Right renal pelvis (tissue), 4 donors: ENCODE measurements around the gene SYTL1. TPM values are rescaled to one million over a fixed set of nuclear protein-coding genes. Genes with fewer than 3 reads are reported as not detected.

Experiments
- DNase-seq, 4 donors: peaks; one replicate each; pipeline ENCODE4 v3.0.0-alpha.2; 2013; ENCODE audit warnings: low read depth in 4 of 4, low spot score in 3 of 4, missing footprints in 1 of 4
- polyA plus RNA-seq, 4 donors: library from polyadenylated mRNA; unstranded; fragments of 120-200 nt; gene quantifications; one replicate each; pipeline ENCODE4 v1.2.1, GENCODE V29; 2013; ENCODE audit not compliant: insufficient read length in 4 of 4

SYTL1 gene, protein sequence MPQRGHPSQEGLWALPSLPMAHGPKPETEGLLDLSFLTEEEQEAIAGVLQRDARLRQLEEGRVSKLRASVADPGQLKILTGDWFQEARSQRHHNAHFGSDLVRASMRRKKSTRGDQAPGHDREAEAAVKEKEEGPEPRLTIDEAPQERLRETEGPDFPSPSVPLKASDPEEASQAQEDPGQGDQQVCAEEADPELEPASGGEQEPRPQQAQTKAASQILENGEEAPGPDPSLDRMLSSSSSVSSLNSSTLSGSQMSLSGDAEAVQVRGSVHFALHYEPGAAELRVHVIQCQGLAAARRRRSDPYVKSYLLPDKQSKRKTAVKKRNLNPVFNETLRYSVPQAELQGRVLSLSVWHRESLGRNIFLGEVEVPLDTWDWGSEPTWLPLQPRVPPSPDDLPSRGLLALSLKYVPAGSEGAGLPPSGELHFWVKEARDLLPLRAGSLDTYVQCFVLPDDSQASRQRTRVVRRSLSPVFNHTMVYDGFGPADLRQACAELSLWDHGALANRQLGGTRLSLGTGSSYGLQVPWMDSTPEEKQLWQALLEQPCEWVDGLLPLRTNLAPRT
- polyA plus RNA-seq: 10 to 100 TPM in 2 of 4 donors, 1 to 10 TPM in 2; 8.2 to 16.0 (median 10.5) TPM

DNA sequence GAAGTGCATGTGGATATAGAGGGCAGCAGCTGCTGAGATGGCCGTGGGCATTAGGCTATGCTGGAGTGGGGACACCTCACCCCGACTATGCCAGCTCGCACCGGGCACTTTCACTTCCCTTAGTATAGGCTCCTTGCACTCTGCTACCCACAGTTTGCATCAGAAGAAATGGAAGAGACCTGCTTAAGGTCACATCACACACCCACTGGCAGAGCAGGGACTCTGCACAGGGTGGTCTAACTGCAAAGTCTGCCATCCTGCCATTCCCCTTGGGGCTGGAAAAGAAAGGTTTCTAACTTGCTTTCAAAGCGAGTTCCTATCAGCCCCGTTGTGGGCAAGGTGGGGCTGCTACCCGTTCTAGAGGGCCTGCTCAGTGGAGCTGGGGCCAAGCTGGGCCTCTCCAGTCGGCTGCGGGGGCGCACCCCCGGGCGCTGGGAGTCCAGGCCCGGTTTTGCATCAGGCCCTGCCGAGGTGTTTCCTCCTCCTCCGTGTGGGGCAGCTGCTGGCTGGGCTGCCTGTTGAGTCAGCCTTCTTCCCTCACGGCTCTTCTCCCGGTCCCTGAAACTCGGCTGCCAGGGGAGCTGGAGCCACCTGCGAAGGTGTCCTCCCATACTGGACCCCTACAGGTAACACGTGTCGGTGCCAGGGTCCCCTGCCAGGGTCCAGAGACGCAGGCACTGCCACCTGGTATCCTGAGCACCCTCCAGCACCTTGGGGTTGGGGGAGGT is at the start of gene SYTL1:
Gene SYTL1 (plus strand): TSS at position 498 of the 728 bp plus-strand sequence. CDS start 3,313 bp downstream, outside the sequence.
- no peak for DNase-seq

DNA sequence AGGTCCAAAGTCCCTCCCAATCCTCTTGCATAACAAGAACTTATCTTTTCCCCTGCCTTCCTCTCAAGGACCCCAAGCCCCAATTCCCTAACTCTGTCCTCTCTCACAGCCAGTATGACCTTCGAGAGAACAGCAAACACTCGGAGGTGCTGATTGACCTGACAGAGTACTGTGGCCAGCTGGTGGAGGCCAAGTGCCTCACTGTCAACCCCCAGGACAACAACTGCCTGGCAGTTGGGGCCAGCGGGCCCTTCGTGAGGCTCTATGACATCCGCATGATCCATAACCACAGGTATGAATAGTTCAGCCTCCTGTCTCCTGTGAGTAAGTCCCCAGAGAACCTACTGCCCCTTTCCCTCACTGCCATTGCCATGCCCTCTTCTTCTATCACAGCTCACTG is 49.7 kb upstream of the SYTL1 start:
- no peak for DNase-seq

DNA sequence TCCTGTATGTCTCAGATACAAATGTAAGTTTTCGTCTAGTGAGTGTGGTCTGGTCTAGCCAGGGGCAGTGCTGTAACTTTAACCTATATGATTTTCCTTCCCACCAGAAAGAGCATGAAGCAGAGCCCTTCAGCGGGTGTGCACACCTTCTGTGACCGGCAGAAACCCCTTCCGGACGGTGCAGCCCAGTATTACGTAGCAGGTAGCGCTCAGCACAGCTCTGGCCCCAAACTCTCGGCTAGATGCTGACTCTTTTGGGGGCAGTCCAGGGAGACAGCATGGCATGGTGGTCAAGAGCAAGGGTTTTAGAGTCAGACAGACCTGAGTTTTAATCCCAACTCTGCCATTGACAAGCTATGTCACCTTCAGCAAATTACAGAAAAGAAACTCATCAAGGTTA is 47.9 kb upstream of the SYTL1 start:
- DNase-seq: no peak

DNA sequence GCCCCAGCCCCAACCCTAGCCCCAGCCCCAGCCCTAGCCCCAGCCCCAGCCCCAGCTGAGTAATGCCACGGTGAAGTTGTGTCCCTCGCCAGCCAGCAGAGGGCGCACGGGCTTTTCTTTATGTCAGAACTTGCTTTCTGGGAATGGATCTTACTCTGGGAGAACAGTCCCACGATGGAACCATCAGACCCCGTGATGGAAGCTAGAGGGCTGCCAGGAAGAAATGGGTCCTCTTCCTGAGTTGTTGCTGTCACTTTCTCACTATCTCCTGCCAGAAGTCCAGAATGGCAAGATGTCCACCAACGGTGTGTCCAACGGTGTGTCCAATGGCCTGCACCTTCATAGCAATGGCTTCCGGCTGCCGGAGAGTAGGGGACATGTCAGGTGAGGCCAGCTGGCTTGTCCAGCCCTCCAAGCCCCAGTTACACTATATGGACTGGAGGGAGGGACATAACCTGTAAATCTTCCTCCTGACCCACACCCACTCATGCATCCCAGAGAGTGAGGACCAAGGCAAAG is 45.0 kb upstream of the SYTL1 start:
- no peak for DNase-seq

DNA sequence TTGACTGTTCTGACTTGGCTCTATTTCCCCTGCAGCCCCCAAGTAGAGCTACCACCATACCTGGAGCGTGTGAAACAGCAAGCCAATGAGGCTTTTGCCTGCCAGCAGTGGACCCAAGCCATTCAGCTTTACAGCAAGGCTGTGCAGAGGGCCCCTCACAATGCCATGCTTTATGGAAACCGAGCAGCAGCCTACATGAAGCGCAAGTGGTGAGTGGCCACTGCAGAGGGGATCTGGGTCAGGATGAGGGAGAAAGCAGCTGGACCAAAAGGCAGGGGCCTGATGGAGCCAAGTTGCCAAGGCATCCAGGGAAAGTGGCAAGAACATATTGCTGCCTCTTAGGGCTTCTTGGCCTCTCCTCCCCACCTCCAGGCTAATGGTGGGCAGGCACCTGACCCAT is 43.9 kb upstream of the SYTL1 start:
- DNase-seq: no peak

DNA sequence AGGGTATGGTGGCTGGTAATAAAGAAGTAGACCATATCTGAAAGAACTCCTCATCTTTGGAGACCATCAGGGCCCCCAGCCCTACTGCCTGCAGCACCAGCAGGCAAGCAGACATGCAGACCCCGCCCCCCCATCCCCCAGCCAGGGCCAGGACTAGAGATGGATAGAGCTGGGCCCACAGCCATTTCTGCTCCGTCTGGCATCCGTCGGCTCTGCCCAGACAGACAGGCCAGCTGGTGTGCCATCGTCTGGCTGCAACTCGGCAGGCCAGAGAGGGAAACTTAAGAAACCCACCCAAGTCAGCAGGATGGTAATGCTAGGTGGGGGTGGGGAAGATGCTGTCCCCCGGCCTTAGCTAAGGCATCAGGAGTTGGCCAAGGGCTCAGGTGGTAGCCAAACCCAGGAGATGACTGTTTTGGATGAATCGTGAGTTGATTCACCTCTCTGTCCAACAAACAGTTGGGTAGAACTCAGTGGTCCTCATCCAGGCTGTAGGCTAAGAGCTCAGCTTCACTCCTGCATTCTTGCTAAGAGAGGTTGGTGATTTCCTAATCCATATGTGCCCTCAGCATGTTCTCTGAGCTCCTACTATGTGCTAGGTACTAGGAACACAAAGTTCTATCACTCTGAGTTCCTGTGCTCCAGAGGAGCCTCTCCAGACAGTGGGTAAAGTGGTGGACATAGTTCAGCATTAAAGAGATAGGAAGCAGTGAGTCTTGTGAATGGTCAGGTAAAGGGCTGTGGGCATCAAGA is 43.0 kb upstream of the SYTL1 start:
- DNase-seq: no peak

DNA sequence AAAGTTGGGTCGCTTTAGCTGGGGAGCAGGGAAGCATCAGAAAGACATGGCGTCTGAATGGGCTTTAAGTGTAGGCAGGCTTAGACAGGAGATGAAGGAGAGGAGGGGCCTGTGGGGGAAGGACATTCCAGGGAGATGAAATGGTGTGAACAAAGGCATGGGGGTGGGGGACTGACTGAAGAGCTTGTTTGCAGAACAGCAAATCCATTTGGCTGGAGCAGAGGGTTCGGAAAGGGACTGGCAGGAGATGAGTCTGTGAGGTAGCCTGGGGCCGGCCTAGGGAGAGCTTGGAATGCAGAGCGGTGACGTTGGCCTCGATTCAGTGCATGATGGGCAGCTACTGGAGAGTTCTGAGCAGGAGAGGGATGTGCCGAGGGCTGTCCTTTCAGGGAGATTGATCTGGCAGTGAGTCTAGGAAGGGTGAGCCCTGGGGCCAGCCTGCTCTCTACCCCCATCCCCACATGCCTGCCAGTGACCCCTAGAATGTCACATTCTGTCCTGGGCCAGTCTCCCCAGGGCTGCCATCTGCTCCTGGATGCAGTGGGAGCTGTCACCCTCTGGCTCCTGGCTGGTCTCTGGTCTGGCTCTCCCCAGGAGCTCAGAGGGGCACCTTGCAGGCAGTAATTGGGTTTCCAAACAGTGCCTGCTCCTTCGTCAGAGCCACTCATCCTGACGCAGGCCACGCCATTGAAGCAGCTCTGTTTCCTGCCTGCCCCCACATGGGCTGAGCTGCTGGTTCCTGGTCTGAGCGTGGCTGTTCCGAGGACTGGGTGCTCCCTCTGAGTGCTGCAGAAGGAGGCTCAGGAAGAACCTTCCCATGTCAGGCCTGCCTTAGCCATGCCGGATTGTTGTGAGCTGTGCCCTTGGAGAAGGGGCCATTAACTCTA is 42.2 kb upstream of the SYTL1 start:
- DNase-seq: no peak

DNA sequence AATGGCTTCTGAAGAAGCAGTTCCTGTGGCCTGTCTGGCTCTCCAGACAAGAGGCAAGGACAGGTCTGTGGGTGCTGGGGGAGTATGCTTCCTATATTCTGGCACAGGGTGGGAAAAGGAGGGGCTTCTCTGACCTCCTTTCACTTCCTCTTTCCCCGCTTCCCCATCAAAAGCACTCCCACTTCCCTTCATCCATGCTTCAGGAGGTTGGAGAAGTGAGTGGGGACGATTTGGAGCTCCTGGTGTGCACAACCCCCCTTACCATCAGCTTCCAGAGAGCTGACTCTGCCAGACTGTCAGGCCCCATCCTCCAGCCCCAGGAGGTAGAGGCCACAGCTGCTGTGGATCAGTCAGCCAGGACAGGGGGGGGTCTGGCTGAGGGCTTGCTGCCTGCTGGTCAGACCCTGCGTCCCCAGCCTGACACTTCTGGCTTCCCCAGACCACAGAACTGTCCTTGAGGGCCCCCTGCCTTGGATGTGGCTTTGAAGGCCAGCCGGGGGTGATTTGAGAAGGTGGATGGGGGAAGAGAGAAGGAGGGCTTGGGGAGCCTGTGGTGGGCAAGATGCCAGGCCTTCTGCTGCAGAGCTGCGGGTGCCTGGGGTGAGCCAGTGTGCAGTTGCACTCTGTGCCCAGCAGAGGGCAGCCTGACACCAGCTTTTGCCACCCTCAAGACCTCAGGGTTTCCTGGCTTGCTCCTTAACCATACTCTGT is 41.3 kb upstream of the SYTL1 start:
- DNase-seq: peak; percentile 80 to 89 (median 83)

DNA sequence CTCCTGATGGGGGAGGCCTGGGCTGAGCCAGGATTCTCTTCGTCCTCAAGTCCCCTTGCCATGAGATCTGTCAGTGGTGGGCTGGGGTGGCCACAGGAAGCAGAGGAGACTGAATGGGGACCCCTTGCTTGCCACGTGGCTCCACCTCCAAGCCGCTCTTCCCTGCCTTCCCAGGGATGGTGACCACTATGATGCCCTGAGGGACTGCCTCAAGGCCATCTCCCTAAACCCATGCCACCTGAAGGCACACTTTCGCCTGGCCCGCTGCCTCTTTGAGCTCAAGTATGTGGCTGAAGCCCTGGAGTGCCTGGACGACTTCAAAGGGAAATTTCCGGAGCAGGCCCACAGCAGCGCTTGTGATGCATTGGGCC is 40.8 kb upstream of the SYTL1 start:
- no peak for DNase-seq

DNA sequence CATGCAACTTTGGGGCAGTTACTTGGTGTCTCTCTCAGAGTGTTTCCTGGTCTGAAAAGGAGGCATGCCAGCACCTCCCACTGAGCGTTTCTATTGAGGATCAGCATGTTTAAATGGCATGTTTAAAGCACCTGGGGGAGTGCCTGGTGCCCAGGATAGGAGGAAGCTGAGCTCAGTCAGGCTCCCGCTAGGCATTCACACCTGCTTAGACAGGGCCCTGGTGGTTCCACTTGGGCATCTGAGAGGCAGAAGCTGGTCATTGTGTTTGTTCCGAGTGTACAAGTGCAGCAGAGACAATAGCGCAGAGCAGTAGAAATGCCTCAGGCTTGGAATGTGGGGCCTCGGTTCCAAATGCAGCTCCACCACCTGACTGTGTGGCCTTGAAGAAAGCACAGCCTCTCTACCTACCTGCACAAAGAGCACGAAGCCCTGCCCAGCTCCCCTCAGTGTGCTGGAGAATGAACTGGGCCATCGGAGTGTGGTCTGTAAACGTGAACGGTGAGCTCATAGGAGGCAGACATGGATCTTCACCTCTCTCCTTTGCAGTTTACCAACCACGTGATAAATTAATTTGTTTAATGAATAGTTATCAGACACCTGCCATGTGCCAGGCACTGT is 40.1 kb upstream of the SYTL1 start:
- no peak for DNase-seq

DNA sequence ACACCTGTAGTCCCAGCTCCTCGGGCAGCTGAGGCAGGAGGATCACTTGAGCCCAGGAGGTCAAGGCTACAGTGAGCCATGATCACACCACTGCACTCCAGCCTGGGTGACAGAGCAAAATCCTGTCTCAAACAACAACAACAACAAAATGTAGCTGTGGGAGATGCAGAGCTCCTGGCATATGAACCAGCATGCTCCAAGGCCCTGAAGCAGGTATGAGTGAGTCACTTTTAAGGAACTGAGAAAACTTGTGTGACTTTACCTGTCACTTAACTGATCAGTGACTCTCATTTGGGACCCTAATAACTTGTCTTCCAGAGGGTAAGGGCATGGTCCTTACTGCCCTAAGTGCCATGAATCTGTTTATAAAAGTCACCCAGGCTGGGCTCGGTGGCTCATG is 39.2 kb upstream of the SYTL1 start:
- no peak for DNase-seq

DNA sequence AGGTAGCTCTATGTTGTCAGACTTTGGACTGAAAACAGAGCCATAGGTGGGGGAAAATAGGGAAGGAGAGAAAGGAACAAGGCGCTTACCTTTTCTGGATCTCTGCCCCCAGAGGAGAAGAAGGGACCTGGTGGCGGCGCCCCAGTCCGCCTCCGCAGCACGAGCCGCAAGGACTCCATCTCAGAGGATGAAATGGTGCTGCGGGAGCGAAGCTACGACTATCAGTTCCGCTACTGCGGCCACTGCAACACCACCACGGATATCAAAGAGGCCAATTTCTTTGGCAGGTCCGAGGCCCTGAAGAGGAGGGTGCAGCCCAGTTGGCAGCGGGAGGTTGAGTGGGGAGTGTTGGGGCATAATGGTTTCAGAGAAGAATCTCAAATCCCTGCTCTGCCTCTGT is 38.3 kb upstream of the SYTL1 start:
- no peak for DNase-seq

DNA sequence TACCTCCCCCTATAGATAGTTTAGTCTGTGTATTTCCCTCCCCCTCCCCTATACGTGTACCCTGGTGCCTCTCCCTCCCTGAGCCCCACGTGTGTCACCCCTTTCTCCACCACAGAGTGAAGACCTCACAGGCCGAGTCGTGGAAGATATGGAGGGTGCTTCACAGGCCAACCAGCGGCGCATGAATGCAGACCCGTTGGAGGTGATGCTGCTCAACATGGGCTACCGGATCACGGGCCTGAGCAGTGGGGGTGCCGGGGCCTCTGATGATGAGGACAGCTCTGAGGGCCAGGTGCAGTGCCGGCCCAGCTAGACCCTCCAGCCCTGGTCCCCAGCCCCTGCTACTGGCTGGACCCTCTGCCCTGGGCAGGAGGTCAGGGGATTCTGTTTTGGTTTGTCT is 35.8 kb upstream of the SYTL1 start:
- DNase-seq: no peak

DNA sequence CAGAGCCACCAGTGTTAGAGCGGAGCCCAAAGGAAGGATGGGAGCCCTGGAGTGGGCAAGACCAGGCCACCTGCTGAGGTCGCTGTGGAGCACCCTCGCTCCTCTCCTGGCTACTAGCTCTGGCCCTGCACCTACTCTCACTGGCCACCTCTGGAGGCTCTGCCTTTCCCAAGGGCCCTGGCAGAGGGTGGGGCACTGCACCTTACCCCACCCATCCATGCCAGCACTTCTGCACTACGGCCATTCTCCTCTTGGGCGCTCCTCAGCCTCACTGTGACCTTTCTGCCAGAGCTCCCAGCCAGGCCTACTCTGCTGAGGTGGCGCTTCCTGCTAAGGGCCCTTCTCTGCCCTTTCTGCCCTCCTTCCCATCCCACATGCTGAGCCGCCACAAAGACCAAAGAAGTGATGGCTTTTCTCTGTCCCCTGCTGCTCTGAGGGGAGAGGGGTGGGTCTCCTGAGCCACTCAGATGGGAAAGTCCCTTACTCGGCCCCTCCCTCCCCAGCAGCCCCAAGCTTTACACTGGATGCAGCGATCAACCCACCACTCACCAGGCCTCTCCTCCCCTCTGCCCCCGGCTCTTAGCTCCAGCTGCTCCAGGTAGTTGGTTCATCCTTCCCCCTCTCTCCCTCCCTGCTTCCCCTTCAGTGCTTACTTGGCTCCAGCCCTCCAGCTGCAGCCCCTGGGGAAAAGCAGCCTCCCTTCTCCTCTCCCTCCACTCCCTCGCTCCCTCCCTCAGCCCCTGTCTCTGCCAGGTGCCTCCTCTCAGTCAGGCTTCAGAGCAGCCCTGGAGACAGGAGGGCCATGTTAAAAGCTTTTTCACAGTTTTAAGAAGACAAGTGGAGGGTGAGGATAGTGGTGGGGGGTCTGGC is 34.7 kb upstream of the SYTL1 start:
- peak in 1 of 4 donors; percentile 33 for DNase-seq

DNA sequence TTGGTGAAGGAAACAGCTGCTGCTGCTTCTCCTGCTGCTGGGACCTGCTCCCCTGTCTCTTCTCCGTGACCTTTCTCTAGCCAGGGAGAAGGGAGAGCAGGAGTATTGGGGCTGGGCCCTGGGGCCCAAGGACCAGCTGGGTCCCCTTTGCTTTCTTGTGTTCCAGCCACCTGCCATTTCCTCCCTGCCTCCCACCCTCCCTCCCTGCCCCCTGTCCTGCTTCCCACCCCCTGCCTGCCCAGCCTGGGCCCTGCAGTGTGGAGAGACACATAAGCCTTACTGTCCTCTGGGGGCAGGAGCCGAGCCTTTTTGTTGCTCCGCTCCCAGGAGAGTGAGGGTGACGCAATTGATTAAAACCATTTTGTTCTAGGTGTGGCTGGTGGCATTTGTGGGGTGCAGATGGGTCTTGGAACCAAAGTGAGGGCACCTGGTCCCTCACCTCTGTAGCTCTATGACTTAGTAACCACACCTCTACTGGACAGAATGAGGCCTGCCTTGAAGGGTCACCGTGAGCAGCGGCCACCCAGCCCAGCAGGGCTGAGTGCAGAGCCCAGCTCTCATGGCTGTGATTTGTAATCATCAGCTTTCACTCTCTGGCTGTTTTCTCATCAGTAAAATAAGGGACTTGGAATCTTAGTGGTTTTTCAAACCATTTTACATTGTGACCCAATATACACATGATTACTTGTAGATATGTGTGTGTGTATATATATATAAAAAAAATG is 33.8 kb upstream of the SYTL1 start:
- no peak for DNase-seq

DNA sequence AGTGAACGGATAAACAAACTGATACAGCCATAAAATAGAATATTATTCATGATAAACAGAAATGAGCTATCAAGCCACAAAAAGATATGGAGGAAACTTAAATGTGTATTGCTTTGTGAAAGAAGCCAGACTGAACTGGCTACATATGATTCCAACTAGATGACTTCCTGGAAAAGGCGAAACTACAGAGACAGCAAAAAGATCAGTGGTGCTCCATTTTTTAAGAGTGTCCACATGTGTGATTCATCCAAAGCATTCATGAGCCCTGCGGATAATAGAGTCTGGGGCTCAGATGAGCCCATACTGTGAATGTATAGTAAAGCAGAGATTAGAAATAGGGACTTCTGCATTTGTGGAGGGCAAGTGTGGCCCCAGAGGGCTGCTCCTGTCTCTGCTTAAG is 27.7 kb upstream of the SYTL1 start:
- DNase-seq: no peak

DNA sequence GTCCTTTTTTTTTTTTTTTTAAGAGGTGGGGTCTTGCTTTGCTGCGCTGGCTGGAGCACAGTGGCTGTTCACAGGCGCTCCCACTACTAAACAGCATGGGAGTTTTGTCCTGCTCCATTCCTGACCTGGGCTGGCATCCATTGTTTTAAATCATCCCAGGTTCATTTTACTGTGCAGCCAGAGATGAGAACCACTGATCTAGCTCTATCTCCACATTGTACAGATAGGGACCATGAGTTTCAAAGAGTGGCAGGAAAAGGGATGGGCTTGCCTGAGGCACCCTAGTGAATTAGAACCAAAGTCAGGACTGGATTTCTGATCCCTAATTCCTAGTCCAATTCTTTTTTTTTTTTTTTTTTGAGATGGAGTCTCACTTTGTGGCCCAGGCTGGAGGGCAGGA is 27.1 kb upstream of the SYTL1 start:
- no peak for DNase-seq
